K562 (cell line): ENCODE measurements around the gene SLC31A1. TPM values are rescaled to one million over a fixed set of nuclear protein-coding genes. Genes with fewer than 3 reads are reported as not detected.

Experiments
- ATF1 ChIP-seq, 2 experiments: fragments of 450-650 bp in 1 of 2; IDR thresholded peaks; 2 replicates each; pipeline ENCODE4 v1.6.1; 2016; ENCODE audit warnings: missing compliant biosample characterization in 1 of 2, missing genetic modification characterization in 1 of 2
- C11orf30 ChIP-seq: fragments of 450-650 bp; IDR thresholded peaks from 2 replicates; pipeline ENCODE4 v1.6.1; 2016; ENCODE audit warnings: low read depth, mild to moderate bottlenecking
- CEBPG ChIP-seq, 3 experiments: fragments of 200-800 bp in 1 of 3; sonication (Bioruptor generic) in 1 of 3; sonication (generic) in 1 of 3; formaldehyde crosslinking in 1 of 3; IDR thresholded peaks in 2 of 3; conservative IDR thresholded peaks in 1 of 3; 2 replicates each; pipeline versions ENCODE4 v1.6.1 to v1.8.0; 2016 to 2022; ENCODE audit warnings: missing compliant biosample characterization in 2 of 3, missing genetic modification characterization in 2 of 3, mild to moderate bottlenecking in 1 of 3, missing genetic modification reagents in 1 of 3
- DPF2 ChIP-seq: fragments of 450-650 bp; IDR thresholded peaks from 2 replicates; pipeline ENCODE4 v1.6.1; 2016
- ELF1 ChIP-seq: fragments of 200-800 bp; sonication (Bioruptor generic); IDR thresholded peaks from 2 replicates; pipeline ENCODE4 v1.6.1; 2016; ENCODE audit warnings: missing genetic modification characterization, missing compliant biosample characterization
- JUN ChIP-seq, 2 experiments: sonication (generic) in 1 of 2; formaldehyde crosslinking in 1 of 2; IDR thresholded peaks; 2 replicates each; pipeline versions ENCODE4 v1.6.1 to v1.8.0; 2012 to 2022; ENCODE audit warnings: borderline replicate concordance in 2 of 2, mild to moderate bottlenecking in 2 of 2, improper control_type of control experiment in 1 of 2, low read depth in 1 of 2, low read length in 1 of 2, missing genetic modification reagents in 1 of 2
- JUND ChIP-seq, 2 experiments: IDR thresholded peaks; 2 replicates in 1 of 2; 3 replicates in 1 of 2; pipeline ENCODE4 v1.6.1; 2011; ENCODE audit warnings: borderline replicate concordance in 2 of 2, low read depth in 2 of 2, low read length in 2 of 2, improper control_type of control experiment in 1 of 2, missing biosample characterization in 1 of 2, missing genetic modification characterization in 1 of 2, missing genetic modification reagents in 1 of 2
- NEUROD1 ChIP-seq: fragments of 150-350 bp; IDR thresholded peaks from 2 replicates; pipeline ENCODE4 v1.6.1; 2014; ENCODE audit warnings: borderline replicate concordance, low read length, low read depth; ENCODE audit not compliant: partially characterized antibody
- POLR2AphosphoS2 ChIP-seq: IDR thresholded peaks from 2 replicates; pipeline ENCODE4 v1.6.1; 2012; ENCODE audit warnings: low read length, improper control_type of control experiment
- RBFOX2 ChIP-seq: fragments of 200-400 bp; formaldehyde crosslinking; IDR thresholded peaks from 2 replicates; pipeline ENCODE4 v1.6.1; 2017; ENCODE audit warnings: low read depth, mild to moderate bottlenecking, low read length, moderate library complexity
- SIN3A ChIP-seq, 2 experiments: fragments of 150-350 bp in 1 of 2; IDR thresholded peaks; 2 replicates each; pipeline ENCODE4 v1.6.1; 2011 to 2016; ENCODE audit warnings: borderline replicate concordance in 2 of 2, low read depth in 2 of 2, low read length in 2 of 2, mild to moderate bottlenecking in 2 of 2, moderate library complexity in 2 of 2; ENCODE audit not compliant: control insufficient read depth in 1 of 2
- SMARCA4 ChIP-seq: fragments of 450-650 bp; IDR thresholded peaks from 2 replicates; pipeline ENCODE4 v1.6.1; 2016
- SMARCE1 ChIP-seq: fragments of 450-650 bp; IDR thresholded peaks from 2 replicates; pipeline ENCODE4 v1.7.1; 2016; ENCODE audit warnings: mild to moderate bottlenecking
- SPI1 ChIP-seq: IDR thresholded peaks from 2 replicates; pipeline ENCODE4 v1.6.1; 2011; ENCODE audit warnings: low read depth, low read length, control low read depth, borderline replicate concordance
- SRSF1 ChIP-seq: fragments of 200-400 bp; formaldehyde crosslinking; IDR thresholded peaks from 2 replicates; pipeline ENCODE4 v1.6.1; 2017; ENCODE audit warnings: mild to moderate bottlenecking, low read depth, low read length, moderate library complexity
- TOE1 ChIP-seq, 2 experiments: fragments of 450-650 bp in 1 of 2; sonication (generic) in 1 of 2; formaldehyde crosslinking in 1 of 2; IDR thresholded peaks; 2 replicates each; pipeline versions ENCODE4 v1.7.1 to v1.8.0; 2016 to 2022; ENCODE audit warnings: borderline replicate concordance in 2 of 2, mild to moderate bottlenecking in 2 of 2, antibody characterized with exemption in 1 of 2, inconsistent platforms in 1 of 2, low read depth in 1 of 2, missing genetic modification reagents in 1 of 2, moderate library complexity in 1 of 2
- polyA plus RNA-seq, 8 experiments: library from polyadenylated mRNA; depleted of rRNA in 4 of 8; stranded (reverse) in 5 of 8; unstranded in 3 of 8; fragments of >200 nt; fragmentation: Nextera tagmentation in 2 of 8; fragmentation: Illumina TruSeq in 1 of 8; extraction: Ambion mirVana in 2 of 8; extraction: Trizol in 1 of 8; gene quantifications; 2 replicates each; pipeline versions ENCODE4 v1.2.1 to v1.2.3, GENCODE V29; 2011 to 2014; ENCODE audit warnings: inconsistent platforms in 1 of 8, missing spikeins in 1 of 8
- total RNA-seq, 7 experiments: library from RNA; depleted of rRNA in 6 of 7; stranded (reverse); fragments of >200 nt in 6 of 7; fragmentation: Illumina TruSeq in 2 of 7; extraction: Trizol in 2 of 7; gene quantifications; 2 replicates each; pipeline versions ENCODE4 v1.2.1 to v1.2.3, GENCODE V29; 2011 to 2021; ENCODE audit warnings: low replicate concordance in 1 of 7
- TF ChIP-seq, protein P1 (sequence below), 2 experiments: fragments of 450-650 bp; conservative IDR thresholded peaks; 2 replicates each; pipeline ENCODE4 v1.6.1; 2017; ENCODE audit warnings: mild to moderate bottlenecking in 2 of 2, moderate library complexity in 2 of 2
- TF ChIP-seq, protein P2 (sequence below), 2 experiments: fragments of 450-650 bp in 1 of 2; sonication (generic) in 1 of 2; formaldehyde crosslinking in 1 of 2; IDR thresholded peaks in 1 of 2; conservative IDR thresholded peaks in 1 of 2; 2 replicates each; pipeline versions ENCODE4 v1.6.1 to v1.8.1; 2016 to 2023; ENCODE audit warnings: mild to moderate bottlenecking in 2 of 2, moderate library complexity in 2 of 2, inconsistent platforms in 1 of 2, missing genetic modification reagents in 1 of 2
- TF ChIP-seq, protein P3 (sequence below): fragments of 250-450 bp; sonication (Bioruptor Pico); IDR thresholded peaks from 2 replicates; pipeline ENCODE4 v1.8.0; 2022; ENCODE audit warnings: moderate library complexity, mild to moderate bottlenecking, inconsistent platforms

Gene SLC31A1
- total and polyA plus RNA-seq, 9 of the 15 experiments (the other 6 are each of a cell fraction or from before 2014, with no cell fraction given) = 15.4 to 40.7 (median 25.9) TPM

DNA sequence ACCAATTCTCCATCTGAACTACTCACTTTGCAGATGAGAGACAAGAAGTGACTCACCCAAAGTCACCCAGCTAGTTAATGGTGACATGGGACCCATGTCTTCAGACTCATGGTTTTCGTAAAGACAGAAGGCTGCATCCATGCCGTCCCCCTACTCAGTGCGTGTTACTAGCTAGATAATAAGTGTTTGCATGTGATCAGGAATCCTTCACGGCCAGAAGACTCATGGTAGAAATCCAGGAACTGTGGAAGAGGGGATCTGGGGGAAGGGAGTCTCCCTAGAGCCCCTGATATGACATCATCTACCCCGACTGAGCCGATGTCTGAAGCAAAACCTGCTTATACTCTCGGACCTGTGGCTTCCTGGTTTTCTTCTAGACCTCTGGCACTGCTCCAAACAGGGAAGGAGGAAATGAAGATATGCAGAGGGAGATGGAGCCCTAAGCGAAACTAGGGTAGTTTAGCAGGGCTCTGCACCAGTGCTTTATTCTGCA lies 78.5 kb downstream of the SLC31A1 start (continued):
- TF ChIP-seq, protein P1, sequence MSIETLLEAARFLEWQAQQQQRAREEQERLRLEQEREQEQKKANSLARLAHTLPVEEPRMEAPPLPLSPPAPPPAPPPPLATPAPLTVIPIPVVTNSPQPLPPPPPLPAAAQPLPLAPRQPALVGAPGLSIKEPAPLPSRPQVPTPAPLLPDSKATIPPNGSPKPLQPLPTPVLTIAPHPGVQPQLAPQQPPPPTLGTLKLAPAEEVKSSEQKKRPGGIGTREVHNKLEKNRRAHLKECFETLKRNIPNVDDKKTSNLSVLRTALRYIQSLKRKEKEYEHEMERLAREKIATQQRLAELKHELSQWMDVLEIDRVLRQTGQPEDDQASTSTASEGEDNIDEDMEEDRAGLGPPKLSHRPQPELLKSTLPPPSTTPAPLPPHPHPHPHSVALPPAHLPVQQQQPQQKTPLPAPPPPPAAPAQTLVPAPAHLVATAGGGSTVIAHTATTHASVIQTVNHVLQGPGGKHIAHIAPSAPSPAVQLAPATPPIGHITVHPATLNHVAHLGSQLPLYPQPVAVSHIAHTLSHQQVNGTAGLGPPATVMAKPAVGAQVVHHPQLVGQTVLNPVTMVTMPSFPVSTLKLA (conservative IDR thresholded peaks at IDR 0.05) = peak in 1 of 2 experiments; percentile 48; a peak in 1 of 4 replicates
- TF ChIP-seq SMARCE1 (peak; percentile 59; the same call in 1 of the 2 replicates), ELF1 (tag) (peak; percentile 83), RBFOX2 (no peak), DPF2 (0 out of 2 replicates have a peak, but pooled peaks have one; percentile 41), TOE1 (IDR thresholded peaks at IDR 0.05; ENCODE audit: borderline replicate concordance) (peak; percentile 27; the same call in 1 of the 2 replicates), TOE1 (CRISPR knock-in tag; IDR thresholded peaks at IDR 0.05; ENCODE audit: borderline replicate concordance, low read depth) (no peak), NEUROD1 (no peak), SIN3A (IDR thresholded peaks at IDR 0.05; ENCODE audit: borderline replicate concordance in 2 of 2, control insufficient read depth in 1 of 2, low read depth in 2 of 2, low read length in 2 of 2) (no peak), SMARCA4 (peak; percentile 57; the same call in 1 of the 2 replicates), CEBPG (CRISPR knock-in tag; IDR thresholded peaks at IDR 0.05) (no peak), CEBPG (tag; conservative IDR thresholded peaks at IDR 0.05 in 1 of 2, IDR thresholded peaks at IDR 0.05 in 1 of 2) (0 out of 4 replicates have a peak, but pooled peaks of 1 of the 2 experiments have one; percentile 20), JUND (IDR thresholded peaks at IDR 0.05; ENCODE audit: borderline replicate concordance, low read depth, low read length) (peak; percentile 71), JUND (tag; IDR thresholded peaks at IDR 0.05; ENCODE audit: borderline replicate concordance, low read depth, low read length) (peak; percentile 84; the same call in 1 of the 3 replicates), ATF1 (CRISPR knock-in tag; IDR thresholded peaks at IDR 0.05) (no peak), ATF1 (tag; IDR thresholded peaks at IDR 0.05) (peak; percentile 35; the same call in 1 of the 2 replicates), POLR2AphosphoS2 (no peak), SRSF1 (no peak), SPI1 (peak; percentile 68; the same call in 1 of the 2 replicates), C11orf30 (no peak), JUN (IDR thresholded peaks at IDR 0.05; ENCODE audit: borderline replicate concordance, low read depth, low read length) (peak; percentile 62; the same call in 1 of the 2 replicates), JUN (CRISPR knock-in tag; IDR thresholded peaks at IDR 0.05; ENCODE audit: borderline replicate concordance) (no peak)
- TF ChIP-seq, protein P2, sequence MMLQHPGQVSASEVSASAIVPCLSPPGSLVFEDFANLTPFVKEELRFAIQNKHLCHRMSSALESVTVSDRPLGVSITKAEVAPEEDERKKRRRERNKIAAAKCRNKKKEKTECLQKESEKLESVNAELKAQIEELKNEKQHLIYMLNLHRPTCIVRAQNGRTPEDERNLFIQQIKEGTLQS (IDR thresholded peaks at IDR 0.05) = peak; percentile 94
- TF ChIP-seq, protein P2 (CRISPR knock-in tag; conservative IDR thresholded peaks at IDR 0.05) = peak; percentile 76; the same call in 1 of the 2 replicates
- TF ChIP-seq, protein P3, sequence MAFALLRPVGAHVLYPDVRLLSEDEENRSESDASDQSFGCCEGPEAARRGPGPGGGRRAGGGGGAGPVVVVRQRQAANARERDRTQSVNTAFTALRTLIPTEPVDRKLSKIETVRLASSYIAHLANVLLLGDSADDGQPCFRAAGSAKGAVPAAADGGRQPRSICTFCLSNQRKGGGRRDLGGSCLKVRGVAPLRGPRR (CRISPR knock-in tag) = no peak
